ENCODE data around the gene HEXIM2.

The HEXIM2 gene

GRCh38 chr17:45123930-45124796, 37.5 kb upstream of the HEXIM2 start (continued):
- 0 out of 2 replicates have a peak, but pooled peaks have one; percentile 38 for TF ChIP-seq ZFP37 (tag by site-specific recombination; IDR thresholded peaks at IDR 0.05)
- TF ChIP-seq KLF10 (tag by site-specific recombination; IDR thresholded peaks at IDR 0.05) = no peak
- TF ChIP-seq ZXDB (tag by site-specific recombination; IDR thresholded peaks at IDR 0.05) = no peak
- no peak for TF ChIP-seq TSHZ1 (tag by site-specific recombination; IDR thresholded peaks at IDR 0.05; ENCODE audit: borderline replicate concordance)
- no peak for TF ChIP-seq ZNF677 (tag by site-specific recombination; IDR thresholded peaks at IDR 0.05)
- TF ChIP-seq ZNF510 (tag by site-specific recombination; IDR thresholded peaks at IDR 0.05; ENCODE audit: insufficient replicate concordance) = no peak
- TF ChIP-seq PRDM6 (tag by site-specific recombination; IDR thresholded peaks at IDR 0.05) = no peak
- 0 out of 2 replicates have a peak, but pooled peaks have one; percentile 21 for TF ChIP-seq ZBTB10 (tag by site-specific recombination; IDR thresholded peaks at IDR 0.05)
- TF ChIP-seq ZNF146 (tag by site-specific recombination; IDR thresholded peaks at IDR 0.05) = no peak
- TF ChIP-seq MYNN (tag by site-specific recombination; IDR thresholded peaks at IDR 0.05; ENCODE audit: borderline replicate concordance) = no peak
- no peak for TF ChIP-seq ZNF521 (tag by site-specific recombination; IDR thresholded peaks at IDR 0.05)
- TF ChIP-seq ZFHX2 (tag by site-specific recombination; conservative IDR thresholded peaks at IDR 0.05) = peak; percentile 52; the same call in 1 of the 2 replicates
- TF ChIP-seq HOXC10 (CRISPR knock-in tag; IDR thresholded peaks at IDR 0.05) = no peak
- peak; percentile 30; the same call in 1 of the 2 replicates for TF ChIP-seq SP7 (tag by site-specific recombination; IDR thresholded peaks at IDR 0.05)
- no peak for TF ChIP-seq ZNF645 (tag by site-specific recombination; IDR thresholded peaks at IDR 0.05)
- no peak for TF ChIP-seq ZBTB7A (tag by site-specific recombination; IDR thresholded peaks at IDR 0.05; ENCODE audit: low read depth)
- no peak for TF ChIP-seq KLF7 (tag by site-specific recombination; IDR thresholded peaks at IDR 0.05; ENCODE audit: borderline replicate concordance)
- TF ChIP-seq ZSCAN16 (tag by site-specific recombination; IDR thresholded peaks at IDR 0.05) = no peak
- no peak for TF ChIP-seq ZNF426 (tag by site-specific recombination; IDR thresholded peaks at IDR 0.05)
- TF ChIP-seq ZNF341 (tag by site-specific recombination; IDR thresholded peaks at IDR 0.05; ENCODE audit: low read depth) = no peak
- no peak for TF ChIP-seq ZNF19 (tag by site-specific recombination; IDR thresholded peaks at IDR 0.05; ENCODE audit: low read depth)
- TF ChIP-seq ZNF501 (tag by site-specific recombination; IDR thresholded peaks at IDR 0.05) = no peak
- TF ChIP-seq SCRT2 (tag by site-specific recombination; IDR thresholded peaks at IDR 0.05) = no peak
- TF ChIP-seq TRIM28 (IDR thresholded peaks at IDR 0.05; ENCODE audit: borderline replicate concordance, low read length) = no peak
- no peak for TF ChIP-seq HOXD13 (CRISPR knock-in tag; IDR thresholded peaks at IDR 0.05; ENCODE audit: borderline replicate concordance)
- TF ChIP-seq TCF7L2 (IDR thresholded peaks at IDR 0.05; ENCODE audit: borderline replicate concordance, low read depth, low read length) = no peak

All from HEK293 (cell line).